ENCODE results near the gene LYPD6. TPM values are rescaled to one million over a fixed set of nuclear protein-coding genes. Genes with fewer than 3 reads are reported as not detected.

Gene LYPD6
- total and polyA plus RNA-seq, 2 donors (not counting 3 experiments of a cell fraction or from before 2014, with no cell fraction given): 3.0 to 4.0 TPM

GRCh38 chr2:149400997-149401396 is 70.6 kb downstream of the LYPD6 start:
- H3K36me3 ChIP-seq (ENCODE audit: control insufficient read depth in 2 of 2, extremely low read depth in 1 of 2, insufficient read depth in 2 of 2, low read length in 2 of 2): no peaks in the 10 kb centered on the region
- no peak overlapping the region for H3K4me2 ChIP-seq (ENCODE audit: insufficient read depth, low read length)
- no peaks in the 10 kb centered on the region for H3K9me3 ChIP-seq (replicated peaks; ENCODE audit: control insufficient read depth, insufficient read depth, low read length)
- no peak overlapping the region for H3K4me3 ChIP-seq (replicated peaks in 1 of 3; ENCODE audit: insufficient read depth in 1 of 3, low read depth in 1 of 3, low read length in 3 of 3)
- no peaks in the 10 kb centered on the region for H3K27me3 ChIP-seq (ENCODE audit: control insufficient read depth in 2 of 2, insufficient read depth in 2 of 2, low read length in 2 of 2)
- BruUV-seq (replicated peaks): no TSS peak
- ChIA-PET CTCF (no interaction called here), POLR2A (no interaction called here)
- H4K20me1 ChIP-seq (replicated peaks; ENCODE audit: control insufficient read depth, extremely low read depth, insufficient read depth, low read length): no peaks in the 10 kb centered on the region
- no peak overlapping the region for H3K27ac ChIP-seq (ENCODE audit: insufficient read depth, low read depth, low read length)
- H3K9me1 ChIP-seq (replicated peaks; ENCODE audit: control insufficient read depth, extremely low read depth, insufficient read depth, low read length): no peaks in the 10 kb centered on the region
- DNase-seq (ENCODE audit: low read depth, low spot score) (no peak), FAIRE-seq (no peak)
- dilution Hi-C loops (cut with MboI; ENCODE audit: extremely low pct_ligation_motif_present, low sequenced_read_pairs) (no loop called here), intact Hi-C loops (cut with micrococcal nuclease) (no loop called here)
- H3K4me1 ChIP-seq (ENCODE audit: control insufficient read depth, extremely low read depth, insufficient read depth, low read length): no peaks in the 10 kb centered on the region
- no peak overlapping the region for H3K9ac ChIP-seq (replicated peaks; ENCODE audit: extremely low read depth, insufficient read depth, low read length)
- TF ChIP-seq, protein P1, sequence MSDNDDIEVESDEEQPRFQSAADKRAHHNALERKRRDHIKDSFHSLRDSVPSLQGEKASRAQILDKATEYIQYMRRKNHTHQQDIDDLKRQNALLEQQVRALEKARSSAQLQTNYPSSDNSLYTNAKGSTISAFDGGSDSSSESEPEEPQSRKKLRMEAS (IDR thresholded peaks at IDR 0.05; ENCODE audit: insufficient read depth, insufficient read length): no peak
- TF ChIP-seq MYC (IDR thresholded peaks at IDR 0.05; ENCODE audit: low read depth, low read length) (no peak), POLR2AphosphoS5 (IDR thresholded peaks at IDR 0.05; ENCODE audit: insufficient read depth, low read depth, low read length) (no peak), EZH2 (IDR thresholded peaks at IDR 0.05; ENCODE audit: borderline replicate concordance, low read depth, low read length, severe bottlenecking) (no peak), FOS (IDR thresholded peaks at IDR 0.05; ENCODE audit: borderline replicate concordance, insufficient read depth, low read length) (no peak)
- no peak overlapping the region for H2AFZ ChIP-seq (ENCODE audit: low read depth, low read length)
- H3K79me2 ChIP-seq (ENCODE audit: control insufficient read depth, insufficient read depth, low read length): no peaks in the 10 kb centered on the region

DNA sequence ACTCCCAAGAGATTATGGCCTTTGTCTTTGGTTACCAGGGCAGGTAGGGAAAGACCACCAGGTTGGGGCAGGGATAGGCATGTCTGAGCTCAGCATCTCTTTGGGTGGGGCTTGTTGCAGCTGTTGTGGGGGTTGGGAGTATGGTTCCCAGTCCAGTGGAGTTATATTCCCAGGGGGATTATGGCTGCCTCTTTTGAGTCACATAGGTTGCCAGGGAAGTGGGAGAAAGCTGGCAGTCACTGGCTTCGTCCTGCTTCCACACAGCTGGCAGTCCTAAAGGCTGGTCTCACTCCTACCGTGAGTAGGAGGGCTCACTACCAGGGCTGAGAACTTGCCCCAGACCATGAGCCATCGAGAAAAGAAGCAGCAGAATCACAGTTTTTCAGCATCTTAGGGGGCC is 79.1 kb downstream of the LYPD6 start:
- POLR2A ChIA-PET: no interaction called here
- TF ChIP-seq FOS (IDR thresholded peaks at IDR 0.05; ENCODE audit: borderline replicate concordance, insufficient read depth, low read length) (no peak), GATA2 (IDR thresholded peaks at IDR 0.05; ENCODE audit: insufficient read depth, insufficient read length, low read depth, low read length) (no peak), CTCF (IDR thresholded peaks at IDR 0.05; ENCODE audit: extremely low read depth in 1 of 2, insufficient read depth in 1 of 2, low read depth in 1 of 2, low read length in 2 of 2) (no peak), EZH2 (IDR thresholded peaks at IDR 0.05; ENCODE audit: borderline replicate concordance, low read depth, low read length, severe bottlenecking) (no peak), JUN (IDR thresholded peaks at IDR 0.05; ENCODE audit: borderline replicate concordance, insufficient read depth, insufficient read length, low read depth) (no peak), POLR2AphosphoS5 (IDR thresholded peaks at IDR 0.05; ENCODE audit: insufficient read depth, low read depth, low read length) (no peak), MYC (IDR thresholded peaks at IDR 0.05; ENCODE audit: low read depth, low read length) (no peak), POLR2A (IDR thresholded peaks at IDR 0.05; ENCODE audit: low read depth, low read length) (no peak)
- TF ChIP-seq, protein P1 (IDR thresholded peaks at IDR 0.05; ENCODE audit: insufficient read depth, insufficient read length): no peak
- FAIRE-seq: no peak

More for the DNA sequence above, 79.1 kb downstream of the LYPD6 start:
- Histone ChIP-seq H3K79me2 (ENCODE audit: control insufficient read depth, insufficient read depth, low read length) (no peaks in the 10 kb centered on the region), H3K4me3 (replicated peaks in 1 of 3; ENCODE audit: insufficient read depth in 1 of 3, low read depth in 1 of 3, low read length in 3 of 3) (no peak overlapping the region), H3K9ac (replicated peaks; ENCODE audit: extremely low read depth, insufficient read depth, low read length) (no peak overlapping the region), H3K36me3 (ENCODE audit: control insufficient read depth in 2 of 2, extremely low read depth in 1 of 2, insufficient read depth in 2 of 2, low read length in 2 of 2) (no peaks in the 10 kb centered on the region), H2AFZ (ENCODE audit: low read depth, low read length) (no peak overlapping the region), H3K27me3 (ENCODE audit: control insufficient read depth in 2 of 2, insufficient read depth in 2 of 2, low read length in 2 of 2) (no peaks in the 10 kb centered on the region), H3K9me3 (replicated peaks; ENCODE audit: control insufficient read depth, insufficient read depth, low read length) (no peaks in the 10 kb centered on the region), H3K9me1 (replicated peaks; ENCODE audit: control insufficient read depth, extremely low read depth, insufficient read depth, low read length) (no peaks in the 10 kb centered on the region), H3K4me2 (ENCODE audit: insufficient read depth, low read length) (no peak overlapping the region), H4K20me1 (replicated peaks; ENCODE audit: control insufficient read depth, extremely low read depth, insufficient read depth, low read length) (no peaks in the 10 kb centered on the region), H3K4me1 (ENCODE audit: control insufficient read depth, extremely low read depth, insufficient read depth, low read length) (no peaks in the 10 kb centered on the region), H3K27ac (ENCODE audit: insufficient read depth, low read depth, low read length) (no peak overlapping the region)
- intact Hi-C loops (cut with micrococcal nuclease): no loop called here
- no TSS peak for BruUV-seq (replicated peaks)
- no peak for DNase-seq (ENCODE audit: low read depth, low spot score)
- dilution Hi-C loops (cut with MboI; ENCODE audit: extremely low pct_ligation_motif_present, low sequenced_read_pairs): no loop called here
- CTCF ChIA-PET: interaction anchor here (1.1 kb wide), 1 partner anchor 16 kb away, joined by 3 read pairs; no protein-coding TSS in a partner anchor

Data from endothelial cell of umbilical vein (primary cell).